K562 (cell line): ENCODE data around the gene LCN1. TPM values are rescaled to one million over a fixed set of nuclear protein-coding genes. Genes with fewer than 3 reads are reported as not detected.

Experiments
- BCL6 ChIP-seq: fragments of 250-450 bp; sonication (Bioruptor Pico); IDR thresholded peaks from 2 replicates; pipeline ENCODE4 v1.4.0; 2020
- CREM ChIP-seq: IDR thresholded peaks from 2 replicates; pipeline ENCODE4 v1.6.1; 2014; ENCODE audit warnings: antibody characterized with exemption, low read depth
- MYC ChIP-seq, 2 experiments: fragments of 250-450 bp in 1 of 2; sonication (Bioruptor Pico) in 1 of 2; IDR thresholded peaks; 2 replicates each; pipeline versions ENCODE4 v1.5.1 to v1.6.1; 2012 to 2021; ENCODE audit warnings: low read depth in 2 of 2, borderline replicate concordance in 1 of 2, improper control_type of control experiment in 1 of 2, low read length in 1 of 2, mild to moderate bottlenecking in 1 of 2, moderate library complexity in 1 of 2
- PTBP1 ChIP-seq: fragments of 200-400 bp; formaldehyde crosslinking; IDR thresholded peaks from 2 replicates; pipeline ENCODE4 v1.6.1; 2017; ENCODE audit warnings: low read depth, low read length
- ZNF282 ChIP-seq: sonication (generic); formaldehyde crosslinking; IDR thresholded peaks from 2 replicates; pipeline ENCODE4 v1.8.1; 2023; ENCODE audit warnings: missing genetic modification reagents
- ZNF551 ChIP-seq: fragments of 250-450 bp; sonication (Bioruptor Pico); IDR thresholded peaks from 2 replicates; pipeline ENCODE4 v1.5.0; 2021; ENCODE audit warnings: mild to moderate bottlenecking, moderate library complexity
- polyA plus RNA-seq, 8 experiments: library from polyadenylated mRNA; depleted of rRNA in 4 of 8; stranded (reverse) in 5 of 8; unstranded in 3 of 8; fragments of >200 nt; fragmentation: Nextera tagmentation in 2 of 8; fragmentation: Illumina TruSeq in 1 of 8; extraction: Ambion mirVana in 2 of 8; extraction: Trizol in 1 of 8; gene quantifications; 2 replicates each; pipeline versions ENCODE4 v1.2.1 to v1.2.3, GENCODE V29; 2011 to 2014; ENCODE audit warnings: inconsistent platforms in 1 of 8, missing spikeins in 1 of 8
- total RNA-seq, 7 experiments: library from RNA; depleted of rRNA in 6 of 7; stranded (reverse); fragments of >200 nt in 6 of 7; fragmentation: Illumina TruSeq in 2 of 7; extraction: Trizol in 2 of 7; gene quantifications; 2 replicates each; pipeline versions ENCODE4 v1.2.1 to v1.2.3, GENCODE V29; 2011 to 2021; ENCODE audit warnings: low replicate concordance in 1 of 7
- TF ChIP-seq, protein P1 (sequence below): fragments of 450-650 bp; formaldehyde crosslinking; IDR thresholded peaks from 2 replicates; pipeline ENCODE4 v1.4.0; 2020; ENCODE audit warnings: mild to moderate bottlenecking, mixed read lengths
- TF ChIP-seq, protein P2 (sequence below): IDR thresholded peaks from 2 replicates; pipeline ENCODE4 v1.6.1; 2011; ENCODE audit warnings: borderline replicate concordance, low read depth, mild to moderate bottlenecking, moderate library complexity, low read length; ENCODE audit not compliant: insufficient read depth, poor library complexity, severe bottlenecking
- TF ChIP-seq, protein P3 (sequence below): fragments of 250-450 bp; sonication (Bioruptor Pico); IDR thresholded peaks from 2 replicates; pipeline ENCODE4 v1.5.0; 2020; ENCODE audit warnings: mild to moderate bottlenecking
- TF ChIP-seq, protein P4 (sequence below): sonication (generic); formaldehyde crosslinking; IDR thresholded peaks from 2 replicates; pipeline ENCODE4 v1.8.0; 2023; ENCODE audit warnings: missing genetic modification reagents, mild to moderate bottlenecking, borderline replicate concordance
- TF ChIP-seq, protein P5 (sequence below): sonication (generic); formaldehyde crosslinking; IDR thresholded peaks from 2 replicates; pipeline ENCODE4 v1.9.0; 2022; ENCODE audit warnings: mild to moderate bottlenecking, missing genetic modification reagents
- TF ChIP-seq, protein P6 (sequence below): sonication (generic); formaldehyde crosslinking; IDR thresholded peaks from 2 replicates; pipeline ENCODE4 v1.8.1; 2023; ENCODE audit warnings: mild to moderate bottlenecking, missing genetic modification reagents

Gene LCN1
- total and polyA plus RNA-seq, 9 of the 15 experiments (the other 6 are each of a cell fraction or from before 2014, with no cell fraction given), result not detected

DNA sequence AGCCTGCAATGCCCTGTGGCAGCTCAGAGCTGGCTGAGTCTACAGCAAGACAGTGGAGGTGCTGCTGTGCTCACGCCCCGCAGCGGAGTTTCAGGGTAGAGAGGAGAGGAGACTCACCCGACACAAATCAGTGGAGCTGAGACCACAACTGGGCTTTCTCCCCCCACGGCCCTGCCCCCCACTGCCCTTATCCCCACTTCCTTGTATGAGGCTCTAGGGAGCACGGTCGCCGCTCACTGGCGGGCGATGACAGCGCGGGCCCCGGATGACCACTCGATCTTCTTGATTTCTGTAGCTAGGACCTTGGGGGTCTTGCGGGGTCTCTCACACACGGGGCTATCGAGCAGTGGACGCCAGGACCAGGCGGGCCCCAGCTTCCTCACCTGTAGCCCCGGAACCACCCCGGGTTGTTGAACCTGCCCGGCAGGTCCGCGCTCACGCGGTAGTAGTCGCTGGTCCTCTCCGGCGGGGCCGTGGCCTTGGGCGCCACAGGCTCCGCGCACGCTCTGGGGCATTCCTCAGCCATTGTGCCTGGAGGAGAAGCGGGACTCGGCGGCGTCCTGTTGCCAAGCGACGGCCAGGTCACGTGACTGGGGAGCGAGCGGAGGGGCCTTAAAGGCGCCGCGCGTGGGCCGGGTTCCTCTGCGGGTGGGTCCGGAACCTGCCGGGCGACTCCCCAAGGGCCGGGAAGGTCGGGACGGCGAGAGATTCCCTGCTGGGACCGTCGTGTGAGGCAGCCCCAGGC, 21.7 kb upstream of the LCN1 start (continued):
- TF ChIP-seq, protein P1, sequence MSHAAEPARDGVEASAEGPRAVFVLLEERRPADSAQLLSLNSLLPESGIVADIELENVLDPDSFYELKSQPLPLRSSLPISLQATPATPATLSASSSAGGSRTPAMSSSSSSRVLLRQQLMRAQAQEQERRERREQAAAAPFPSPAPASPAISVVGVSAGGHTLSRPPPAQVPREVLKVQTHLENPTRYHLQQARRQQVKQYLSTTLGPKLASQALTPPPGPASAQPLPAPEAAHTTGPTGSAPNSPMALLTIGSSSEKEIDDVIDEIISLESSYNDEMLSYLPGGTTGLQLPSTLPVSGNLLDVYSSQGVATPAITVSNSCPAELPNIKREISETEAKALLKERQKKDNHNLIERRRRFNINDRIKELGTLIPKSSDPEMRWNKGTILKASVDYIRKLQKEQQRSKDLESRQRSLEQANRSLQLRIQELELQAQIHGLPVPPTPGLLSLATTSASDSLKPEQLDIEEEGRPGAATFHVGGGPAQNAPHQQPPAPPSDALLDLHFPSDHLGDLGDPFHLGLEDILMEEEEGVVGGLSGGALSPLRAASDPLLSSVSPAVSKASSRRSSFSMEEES (CRISPR knock-in tag), result peak; percentile 100
- TF ChIP-seq MYC (IDR thresholded peaks at IDR 0.05; ENCODE audit: low read depth, low read length), result peak; percentile 51; the same call in 1 of the 2 replicates
- no peak for TF ChIP-seq MYC (CRISPR knock-in tag; IDR thresholded peaks at IDR 0.05; ENCODE audit: borderline replicate concordance, low read depth)
- TF ChIP-seq CREM, result peak; percentile 1; the same call in 1 of the 2 replicates
- TF ChIP-seq PTBP1, result no peak
- TF ChIP-seq, protein P2, sequence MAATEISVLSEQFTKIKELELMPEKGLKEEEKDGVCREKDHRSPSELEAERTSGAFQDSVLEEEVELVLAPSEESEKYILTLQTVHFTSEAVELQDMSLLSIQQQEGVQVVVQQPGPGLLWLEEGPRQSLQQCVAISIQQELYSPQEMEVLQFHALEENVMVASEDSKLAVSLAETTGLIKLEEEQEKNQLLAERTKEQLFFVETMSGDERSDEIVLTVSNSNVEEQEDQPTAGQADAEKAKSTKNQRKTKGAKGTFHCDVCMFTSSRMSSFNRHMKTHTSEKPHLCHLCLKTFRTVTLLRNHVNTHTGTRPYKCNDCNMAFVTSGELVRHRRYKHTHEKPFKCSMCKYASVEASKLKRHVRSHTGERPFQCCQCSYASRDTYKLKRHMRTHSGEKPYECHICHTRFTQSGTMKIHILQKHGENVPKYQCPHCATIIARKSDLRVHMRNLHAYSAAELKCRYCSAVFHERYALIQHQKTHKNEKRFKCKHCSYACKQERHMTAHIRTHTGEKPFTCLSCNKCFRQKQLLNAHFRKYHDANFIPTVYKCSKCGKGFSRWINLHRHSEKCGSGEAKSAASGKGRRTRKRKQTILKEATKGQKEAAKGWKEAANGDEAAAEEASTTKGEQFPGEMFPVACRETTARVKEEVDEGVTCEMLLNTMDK, result no peak
- no peak for TF ChIP-seq BCL6
- TF ChIP-seq, protein P3, sequence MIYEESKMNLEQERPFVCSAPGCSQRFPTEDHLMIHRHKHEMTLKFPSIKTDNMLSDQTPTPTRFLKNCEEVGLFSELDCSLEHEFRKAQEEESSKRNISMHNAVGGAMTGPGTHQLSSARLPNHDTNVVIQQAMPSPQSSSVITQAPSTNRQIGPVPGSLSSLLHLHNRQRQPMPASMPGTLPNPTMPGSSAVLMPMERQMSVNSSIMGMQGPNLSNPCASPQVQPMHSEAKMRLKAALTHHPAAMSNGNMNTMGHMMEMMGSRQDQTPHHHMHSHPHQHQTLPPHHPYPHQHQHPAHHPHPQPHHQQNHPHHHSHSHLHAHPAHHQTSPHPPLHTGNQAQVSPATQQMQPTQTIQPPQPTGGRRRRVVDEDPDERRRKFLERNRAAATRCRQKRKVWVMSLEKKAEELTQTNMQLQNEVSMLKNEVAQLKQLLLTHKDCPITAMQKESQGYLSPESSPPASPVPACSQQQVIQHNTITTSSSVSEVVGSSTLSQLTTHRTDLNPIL (CRISPR knock-in tag), result no peak
- TF ChIP-seq ZNF551 (CRISPR knock-in tag), result no peak
- TF ChIP-seq, protein P4, sequence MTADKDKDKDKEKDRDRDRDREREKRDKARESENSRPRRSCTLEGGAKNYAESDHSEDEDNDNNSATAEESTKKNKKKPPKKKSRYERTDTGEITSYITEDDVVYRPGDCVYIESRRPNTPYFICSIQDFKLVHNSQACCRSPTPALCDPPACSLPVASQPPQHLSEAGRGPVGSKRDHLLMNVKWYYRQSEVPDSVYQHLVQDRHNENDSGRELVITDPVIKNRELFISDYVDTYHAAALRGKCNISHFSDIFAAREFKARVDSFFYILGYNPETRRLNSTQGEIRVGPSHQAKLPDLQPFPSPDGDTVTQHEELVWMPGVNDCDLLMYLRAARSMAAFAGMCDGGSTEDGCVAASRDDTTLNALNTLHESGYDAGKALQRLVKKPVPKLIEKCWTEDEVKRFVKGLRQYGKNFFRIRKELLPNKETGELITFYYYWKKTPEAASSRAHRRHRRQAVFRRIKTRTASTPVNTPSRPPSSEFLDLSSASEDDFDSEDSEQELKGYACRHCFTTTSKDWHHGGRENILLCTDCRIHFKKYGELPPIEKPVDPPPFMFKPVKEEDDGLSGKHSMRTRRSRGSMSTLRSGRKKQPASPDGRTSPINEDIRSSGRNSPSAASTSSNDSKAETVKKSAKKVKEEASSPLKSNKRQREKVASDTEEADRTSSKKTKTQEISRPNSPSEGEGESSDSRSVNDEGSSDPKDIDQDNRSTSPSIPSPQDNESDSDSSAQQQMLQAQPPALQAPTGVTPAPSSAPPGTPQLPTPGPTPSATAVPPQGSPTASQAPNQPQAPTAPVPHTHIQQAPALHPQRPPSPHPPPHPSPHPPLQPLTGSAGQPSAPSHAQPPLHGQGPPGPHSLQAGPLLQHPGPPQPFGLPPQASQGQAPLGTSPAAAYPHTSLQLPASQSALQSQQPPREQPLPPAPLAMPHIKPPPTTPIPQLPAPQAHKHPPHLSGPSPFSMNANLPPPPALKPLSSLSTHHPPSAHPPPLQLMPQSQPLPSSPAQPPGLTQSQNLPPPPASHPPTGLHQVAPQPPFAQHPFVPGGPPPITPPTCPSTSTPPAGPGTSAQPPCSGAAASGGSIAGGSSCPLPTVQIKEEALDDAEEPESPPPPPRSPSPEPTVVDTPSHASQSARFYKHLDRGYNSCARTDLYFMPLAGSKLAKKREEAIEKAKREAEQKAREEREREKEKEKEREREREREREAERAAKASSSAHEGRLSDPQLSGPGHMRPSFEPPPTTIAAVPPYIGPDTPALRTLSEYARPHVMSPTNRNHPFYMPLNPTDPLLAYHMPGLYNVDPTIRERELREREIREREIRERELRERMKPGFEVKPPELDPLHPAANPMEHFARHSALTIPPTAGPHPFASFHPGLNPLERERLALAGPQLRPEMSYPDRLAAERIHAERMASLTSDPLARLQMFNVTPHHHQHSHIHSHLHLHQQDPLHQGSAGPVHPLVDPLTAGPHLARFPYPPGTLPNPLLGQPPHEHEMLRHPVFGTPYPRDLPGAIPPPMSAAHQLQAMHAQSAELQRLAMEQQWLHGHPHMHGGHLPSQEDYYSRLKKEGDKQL (CRISPR knock-in tag), result no peak
- TF ChIP-seq ZNF282 (CRISPR knock-in tag), result no peak
- TF ChIP-seq, protein P5, sequence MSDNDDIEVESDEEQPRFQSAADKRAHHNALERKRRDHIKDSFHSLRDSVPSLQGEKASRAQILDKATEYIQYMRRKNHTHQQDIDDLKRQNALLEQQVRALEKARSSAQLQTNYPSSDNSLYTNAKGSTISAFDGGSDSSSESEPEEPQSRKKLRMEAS (CRISPR knock-in tag), result peak; percentile 84
- TF ChIP-seq, protein P6, sequence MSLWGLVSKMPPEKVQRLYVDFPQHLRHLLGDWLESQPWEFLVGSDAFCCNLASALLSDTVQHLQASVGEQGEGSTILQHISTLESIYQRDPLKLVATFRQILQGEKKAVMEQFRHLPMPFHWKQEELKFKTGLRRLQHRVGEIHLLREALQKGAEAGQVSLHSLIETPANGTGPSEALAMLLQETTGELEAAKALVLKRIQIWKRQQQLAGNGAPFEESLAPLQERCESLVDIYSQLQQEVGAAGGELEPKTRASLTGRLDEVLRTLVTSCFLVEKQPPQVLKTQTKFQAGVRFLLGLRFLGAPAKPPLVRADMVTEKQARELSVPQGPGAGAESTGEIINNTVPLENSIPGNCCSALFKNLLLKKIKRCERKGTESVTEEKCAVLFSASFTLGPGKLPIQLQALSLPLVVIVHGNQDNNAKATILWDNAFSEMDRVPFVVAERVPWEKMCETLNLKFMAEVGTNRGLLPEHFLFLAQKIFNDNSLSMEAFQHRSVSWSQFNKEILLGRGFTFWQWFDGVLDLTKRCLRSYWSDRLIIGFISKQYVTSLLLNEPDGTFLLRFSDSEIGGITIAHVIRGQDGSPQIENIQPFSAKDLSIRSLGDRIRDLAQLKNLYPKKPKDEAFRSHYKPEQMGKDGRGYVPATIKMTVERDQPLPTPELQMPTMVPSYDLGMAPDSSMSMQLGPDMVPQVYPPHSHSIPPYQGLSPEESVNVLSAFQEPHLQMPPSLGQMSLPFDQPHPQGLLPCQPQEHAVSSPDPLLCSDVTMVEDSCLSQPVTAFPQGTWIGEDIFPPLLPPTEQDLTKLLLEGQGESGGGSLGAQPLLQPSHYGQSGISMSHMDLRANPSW (CRISPR knock-in tag), result no peak
